Testis (tissue), 3 donors: ENCODE results near the gene DECR2. TPM values are rescaled to one million over a fixed set of nuclear protein-coding genes. Genes with fewer than 3 reads are reported as not detected.

Experiments
- DNase-seq: peaks from one replicate; pipeline ENCODE4 v3.0.0-alpha.2; 2019
- H3K27ac ChIP-seq, 2 donors: fragments of 200-600 bp; sonication (generic); one replicate each; pipeline ENCODE4 v1.5.1; 2019
- H3K27me3 ChIP-seq: fragments of 200-600 bp; sonication (generic); one replicate; pipeline ENCODE4 v1.5.1; 2019
- H3K36me3 ChIP-seq: fragments of 200-600 bp; sonication (generic); one replicate; pipeline ENCODE4 v1.5.1; 2017; ENCODE audit warnings: low read depth; ENCODE audit errors: missing control alignments
- H3K4me1 ChIP-seq: fragments of 200-600 bp; sonication (generic); one replicate; pipeline ENCODE4 v1.5.1; 2019
- H3K4me3 ChIP-seq, 2 donors: fragments of 200-600 bp; sonication (generic); one replicate each; pipeline ENCODE4 v1.5.1; 2017 to 2019
- H3K9me3 ChIP-seq: fragments of 200-600 bp; sonication (generic); one replicate; pipeline ENCODE4 v1.5.1; 2017
- POLR2A ChIP-seq: fragments of 450-650 bp; IDR thresholded peaks from one replicate; pipeline ENCODE4 v1.6.1; 2017; ENCODE audit warnings: antibody characterized with exemption, mild to moderate bottlenecking, moderate library complexity
- WGBS, 2 donors: methylation state at CpG; one replicate each; pipeline ENCODE4 v1.1.5; 2018; 5-methylcytosine and 5-hydroxymethylcytosine counted together
- intact Hi-C: fragments of 100-400 bp; cut with DNase I; formaldehyde crosslinking; loops from one replicate; pipeline ENCODE4 v1.15.1; 2023; ENCODE audit warnings: low total_unique reads
- polyA plus RNA-seq: library from polyadenylated mRNA; stranded (reverse); fragments of 350-450 nt; fragmentation: Illumina TruSeq; extraction: RNeasy Lipid Tissue Mini Kit (QIAGEN cat#74804); gene quantifications from one replicate; pipeline ENCODE4 v1.2.3, GENCODE V29; 2014; ENCODE audit warnings: low read depth, low replicate concordance; ENCODE audit not compliant: insufficient read depth
- total RNA-seq, 2 donors: library from RNA; depleted of rRNA; stranded (reverse); fragments of >200 nt; gene quantifications; one replicate each; pipeline ENCODE4 v1.2.3, GENCODE V29; 2016
- TF ChIP-seq, protein P1 (sequence below), 3 experiments: fragments of 450-650 bp in 2 of 3; fragments of 200-600 bp in 1 of 3; sonication (generic) in 1 of 3; IDR thresholded peaks; one replicate each; pipeline ENCODE4 v1.5.1; 2016 to 2019; ENCODE audit warnings: antibody characterized with exemption in 3 of 3, mild to moderate bottlenecking in 2 of 3, moderate library complexity in 1 of 3

Gene DECR2
- total and polyA plus RNA-seq, 3 donors from 2014 or later: 33.2 to 56.1 (median 52.2) TPM

DNA sequence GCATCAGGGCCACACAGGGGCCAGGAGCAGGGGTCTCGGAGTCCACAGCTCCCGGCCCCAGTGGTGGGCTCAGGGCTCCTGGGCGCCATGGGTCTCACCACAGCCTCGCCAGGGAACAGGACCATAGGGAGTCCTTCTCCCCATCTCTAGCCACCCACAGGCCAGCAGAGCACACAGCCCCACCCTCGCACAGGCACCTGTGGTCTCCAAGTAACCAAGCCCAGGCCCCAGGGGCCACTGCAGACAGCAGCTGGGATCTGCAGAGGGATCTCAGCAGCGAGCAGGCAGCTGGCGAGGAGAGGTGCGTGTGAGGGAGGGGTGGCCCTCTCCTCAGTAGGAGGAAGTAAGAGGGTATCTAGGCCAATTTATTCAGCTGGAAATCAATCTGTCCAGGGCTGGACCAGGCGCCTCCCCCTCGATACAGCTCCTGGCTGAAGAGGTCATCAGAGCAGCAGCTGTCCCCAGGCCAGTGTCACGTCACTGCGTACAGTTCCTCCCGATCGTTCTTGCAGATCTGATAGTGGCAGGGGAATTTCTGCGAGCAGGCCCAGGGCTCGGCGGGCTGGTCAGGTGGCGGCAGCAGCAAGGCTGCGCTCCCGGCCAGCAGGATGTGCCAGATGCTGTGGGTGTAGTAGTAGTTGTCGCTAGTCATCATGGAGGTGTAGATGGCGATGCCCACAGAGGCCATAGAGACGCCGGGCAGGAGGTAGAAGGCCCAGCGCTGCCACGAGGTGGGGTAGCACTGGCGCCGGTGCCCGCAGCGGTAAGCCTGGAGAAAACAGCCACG lies 30.0 kb upstream of the DECR2 start:
- no peak overlapping the region for H3K4me3 ChIP-seq
- no peaks in the 10 kb centered on the region for H3K27me3 ChIP-seq
- peak overlapping the region; percentile 63 to 79 for H3K27ac ChIP-seq
- H3K36me3 ChIP-seq: no peaks in the 10 kb centered on the region
- 76 to 77% methylated on average over 21 to 28 of the region's 31 CpGs for WGBS, 2 donors
- peaks cover 27% of the 10 kb centered on the region for H3K4me1 ChIP-seq
- DNase-seq: peak; percentile 87
- TF ChIP-seq, protein P1, sequence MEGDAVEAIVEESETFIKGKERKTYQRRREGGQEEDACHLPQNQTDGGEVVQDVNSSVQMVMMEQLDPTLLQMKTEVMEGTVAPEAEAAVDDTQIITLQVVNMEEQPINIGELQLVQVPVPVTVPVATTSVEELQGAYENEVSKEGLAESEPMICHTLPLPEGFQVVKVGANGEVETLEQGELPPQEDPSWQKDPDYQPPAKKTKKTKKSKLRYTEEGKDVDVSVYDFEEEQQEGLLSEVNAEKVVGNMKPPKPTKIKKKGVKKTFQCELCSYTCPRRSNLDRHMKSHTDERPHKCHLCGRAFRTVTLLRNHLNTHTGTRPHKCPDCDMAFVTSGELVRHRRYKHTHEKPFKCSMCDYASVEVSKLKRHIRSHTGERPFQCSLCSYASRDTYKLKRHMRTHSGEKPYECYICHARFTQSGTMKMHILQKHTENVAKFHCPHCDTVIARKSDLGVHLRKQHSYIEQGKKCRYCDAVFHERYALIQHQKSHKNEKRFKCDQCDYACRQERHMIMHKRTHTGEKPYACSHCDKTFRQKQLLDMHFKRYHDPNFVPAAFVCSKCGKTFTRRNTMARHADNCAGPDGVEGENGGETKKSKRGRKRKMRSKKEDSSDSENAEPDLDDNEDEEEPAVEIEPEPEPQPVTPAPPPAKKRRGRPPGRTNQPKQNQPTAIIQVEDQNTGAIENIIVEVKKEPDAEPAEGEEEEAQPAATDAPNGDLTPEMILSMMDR (IDR thresholded peaks at IDR 0.05): no peak
- TF ChIP-seq POLR2A: no peak
- no peaks in the 10 kb centered on the region for H3K9me3 ChIP-seq
- intact Hi-C loops: no loop called here

DNA sequence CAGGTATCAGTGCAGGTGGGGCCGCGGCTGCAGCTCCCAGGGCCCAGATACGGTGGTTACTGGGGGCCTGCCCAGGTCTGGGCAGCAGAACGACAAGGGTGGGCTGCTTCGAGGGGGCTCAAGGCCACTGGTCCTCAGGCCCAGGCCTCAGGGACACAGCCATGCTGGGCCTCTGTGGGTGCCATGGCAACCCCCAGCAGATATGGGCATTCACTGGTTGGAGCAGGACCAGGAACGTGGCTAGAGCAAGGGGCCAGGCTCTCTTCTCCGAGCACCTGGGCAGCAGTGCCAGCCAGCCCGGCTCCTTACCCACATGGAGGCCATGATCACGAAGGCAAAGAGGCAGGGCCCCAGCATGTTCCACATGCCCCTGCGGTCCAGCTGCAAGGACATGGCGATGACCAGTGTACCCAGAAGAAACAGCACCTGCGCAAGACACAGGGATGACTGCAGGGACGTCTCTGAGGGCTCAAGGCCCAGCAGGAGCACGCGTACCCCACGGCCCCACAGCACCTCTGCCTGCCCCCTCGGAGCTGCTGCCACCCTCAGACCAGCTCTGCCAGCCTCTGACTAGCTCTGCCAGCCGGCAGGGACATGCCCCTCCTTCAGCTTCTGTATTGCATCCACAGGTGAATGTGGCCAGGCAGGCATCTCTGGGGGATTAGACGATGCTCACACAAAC lies 29.2 kb upstream of the DECR2 start:
- H3K4me3 ChIP-seq: no peak overlapping the region
- WGBS, 2 donors: 85 to 90% methylated on average over 10 to 19 of the region's 19 CpGs
- no peak for DNase-seq
- H3K4me1 ChIP-seq: peaks cover 27% of the 10 kb centered on the region
- intact Hi-C loops: no loop called here
- no peaks in the 10 kb centered on the region for H3K9me3 ChIP-seq
- H3K27me3 ChIP-seq: no peaks in the 10 kb centered on the region
- peak overlapping the region in 1 of 2 donors; percentile 8 for H3K27ac ChIP-seq
- no peak for TF ChIP-seq POLR2A
- TF ChIP-seq, protein P1 (IDR thresholded peaks at IDR 0.05): no peak
- H3K36me3 ChIP-seq: no peaks in the 10 kb centered on the region

DNA sequence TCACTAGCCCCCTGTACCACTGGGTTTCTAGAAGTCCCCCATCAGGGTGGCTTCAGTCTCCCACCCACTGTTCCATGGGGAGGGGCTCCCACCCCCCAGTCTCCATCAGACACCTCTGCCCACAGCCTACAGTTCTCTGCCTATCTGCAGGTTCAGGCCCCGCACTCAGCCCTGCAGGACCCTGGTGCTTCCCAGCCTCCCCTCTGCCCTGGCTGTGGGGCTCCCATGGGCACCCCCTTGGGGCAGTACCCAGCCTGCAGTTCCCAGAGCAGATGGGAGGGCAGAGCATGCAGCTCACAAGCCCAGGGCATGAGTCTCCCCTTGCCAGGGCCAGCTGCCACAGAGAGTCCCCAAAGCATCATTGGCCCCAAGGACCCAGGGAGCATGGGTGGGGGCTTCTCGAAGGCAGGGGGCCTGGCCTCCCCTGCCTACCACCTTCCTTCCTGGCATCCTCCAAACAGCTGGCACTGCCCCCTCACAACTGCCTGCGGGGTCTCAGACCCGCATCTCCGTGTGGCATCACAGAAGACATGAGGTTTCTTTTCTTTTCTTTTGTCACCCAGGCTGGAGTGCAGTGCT lies 28.6 kb upstream of the DECR2 start:
- H3K27me3 ChIP-seq: no peaks in the 10 kb centered on the region
- DNase-seq: no peak
- TF ChIP-seq POLR2A: no peak
- TF ChIP-seq, protein P1 (IDR thresholded peaks at IDR 0.05): no peak
- no peaks in the 10 kb centered on the region for H3K9me3 ChIP-seq
- no peaks in the 10 kb centered on the region for H3K36me3 ChIP-seq
- 87 to 89% methylated on average over 4 to 5 of the region's 5 CpGs for WGBS, 2 donors
- peaks cover 27% of the 10 kb centered on the region for H3K4me1 ChIP-seq
- no peak overlapping the region for H3K27ac ChIP-seq
- intact Hi-C loops: no loop called here
- no peak overlapping the region for H3K4me3 ChIP-seq

DNA sequence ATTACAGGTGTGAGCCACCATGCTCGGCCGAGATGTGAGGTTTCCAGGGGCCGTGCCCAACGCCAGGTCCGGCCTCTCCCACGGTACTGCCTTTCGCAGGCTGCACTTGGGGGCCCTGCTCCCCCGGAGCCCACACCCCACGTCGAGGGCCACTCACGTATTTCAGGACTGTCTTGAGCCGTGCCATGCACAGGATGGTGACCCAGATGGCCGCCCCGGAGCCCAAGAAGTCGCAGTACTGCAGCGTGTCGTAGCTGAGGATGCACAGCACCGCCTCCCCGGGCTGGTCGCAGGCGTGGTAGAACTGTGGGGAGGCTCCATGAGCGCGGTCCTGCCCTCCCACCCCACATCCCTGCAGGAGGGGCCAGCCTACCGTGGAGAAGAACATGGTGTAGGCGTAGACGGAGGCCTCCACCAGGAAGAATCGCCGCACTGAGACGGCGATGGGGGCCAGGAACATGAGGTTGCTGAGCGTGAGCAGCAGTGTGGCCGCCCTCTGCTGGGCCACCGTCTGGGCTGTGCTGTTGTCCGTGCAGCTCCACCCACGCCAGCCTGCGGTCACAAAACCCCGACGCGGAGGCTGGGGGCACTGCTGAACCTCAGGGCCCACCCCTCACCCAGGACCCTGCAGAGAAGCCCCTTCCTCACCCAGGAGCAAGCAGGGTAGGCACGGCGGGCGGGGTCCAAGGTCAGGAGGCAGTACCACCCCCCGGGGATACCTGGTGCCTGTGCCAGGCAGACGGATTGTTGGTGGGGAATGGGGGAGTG lies 27.7 kb upstream of the DECR2 start:
- TF ChIP-seq, protein P1 (IDR thresholded peaks at IDR 0.05): no peak
- TF ChIP-seq POLR2A: no peak
- intact Hi-C loops: no loop called here
- WGBS, 2 donors: 92 to 93% methylated on average over 16 to 44 of the region's 44 CpGs
- DNase-seq: no peak
- peaks cover 31% of the 10 kb centered on the region for H3K4me1 ChIP-seq
- H3K36me3 ChIP-seq: no peaks in the 10 kb centered on the region
- H3K4me3 ChIP-seq: no peak overlapping the region
- H3K27ac ChIP-seq: no peak overlapping the region
- no peaks in the 10 kb centered on the region for H3K27me3 ChIP-seq
- H3K9me3 ChIP-seq: no peaks in the 10 kb centered on the region
